GM18502 (cell line): Measurements from ENCODE around the gene SIRPG.
"Not testable (repeated sequence)": the region's sequence is repeated elsewhere in the genome, so short reads cannot be mapped to it uniquely, and the experiment has no call there.

Source experiments
- ATAC-seq: cut with Tn5 transposase; IDR thresholded peaks from one replicate; pipeline ENCODE4 v1.9.1; 2021; ENCODE audit warnings: mild to moderate bottlenecking; ENCODE audit not compliant: unreplicated experiment, poor library complexity

Gene SIRPG

GRCh38 chr20:1672728-1673127 is 15.1 kb upstream of the SIRPG start:
- no peak for ATAC-seq

DNA sequence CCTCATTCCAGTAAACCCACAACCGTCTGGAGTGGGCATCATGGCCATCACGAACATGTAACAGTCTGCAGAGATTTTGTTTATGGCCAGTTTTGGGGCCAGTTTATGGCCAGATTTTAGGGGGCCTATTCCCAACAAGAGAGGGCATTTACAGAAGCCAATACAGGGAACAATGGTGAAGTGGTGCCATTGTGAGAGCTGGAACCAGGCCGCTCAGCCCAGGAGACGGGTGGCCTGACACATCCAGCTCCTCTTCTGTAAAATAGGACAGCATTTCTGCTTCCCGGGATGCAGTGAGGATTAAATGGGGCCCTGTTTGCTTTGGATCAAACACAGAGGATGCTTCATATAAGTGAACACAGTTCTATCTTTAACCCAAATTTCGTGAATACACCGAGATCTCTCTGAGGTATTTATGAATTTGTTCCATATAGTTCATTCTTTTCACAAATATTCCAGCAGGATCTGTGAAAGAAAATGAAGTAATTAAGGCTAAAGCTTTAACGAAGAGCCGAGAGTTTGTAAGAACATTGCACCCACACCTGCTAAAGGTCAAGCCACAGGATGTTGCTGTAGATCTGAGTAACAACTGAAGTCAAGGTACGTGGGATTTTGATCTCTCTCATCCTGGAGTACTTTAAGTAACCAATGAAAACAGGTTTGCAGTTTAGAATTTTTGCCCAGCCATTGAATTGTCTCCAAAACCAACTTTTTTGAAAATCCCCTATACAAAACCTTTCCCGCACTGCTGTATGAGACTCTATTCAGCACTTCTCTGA is 14.5 kb upstream of the SIRPG start:
- no peak for ATAC-seq

- no peak for ATAC-seq
Observed at GRCh38 chr20:1669304-1669703, 11.7 kb upstream of the SIRPG start.

DNA sequence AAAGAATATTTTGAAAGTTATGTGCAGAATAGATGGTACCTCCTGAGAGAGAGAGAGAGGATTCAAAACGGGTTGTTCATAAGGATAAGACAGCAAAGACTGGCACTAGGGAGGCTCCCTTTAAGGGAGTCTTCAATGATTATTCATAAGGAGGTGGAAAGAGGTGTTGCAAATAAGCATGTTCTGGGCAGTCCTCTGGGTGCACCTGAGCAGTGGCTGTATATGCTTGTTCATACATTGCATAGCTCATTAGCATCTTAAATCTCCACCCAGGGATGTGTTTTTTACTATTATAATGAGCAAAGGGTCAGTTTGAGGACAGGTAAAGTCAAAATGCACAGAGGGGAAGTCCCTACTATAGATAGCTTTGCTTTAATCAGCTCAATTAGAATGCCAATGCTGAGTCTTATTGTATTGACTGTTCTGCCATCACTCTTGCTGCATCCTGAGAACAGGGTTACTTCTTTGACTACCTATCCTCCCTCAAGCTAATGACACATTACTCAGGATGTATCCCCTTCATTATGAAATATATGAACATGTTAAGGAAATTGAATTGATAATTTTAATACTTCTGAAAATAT is 10.0 kb upstream of the SIRPG start:
- no peak for ATAC-seq

DNA sequence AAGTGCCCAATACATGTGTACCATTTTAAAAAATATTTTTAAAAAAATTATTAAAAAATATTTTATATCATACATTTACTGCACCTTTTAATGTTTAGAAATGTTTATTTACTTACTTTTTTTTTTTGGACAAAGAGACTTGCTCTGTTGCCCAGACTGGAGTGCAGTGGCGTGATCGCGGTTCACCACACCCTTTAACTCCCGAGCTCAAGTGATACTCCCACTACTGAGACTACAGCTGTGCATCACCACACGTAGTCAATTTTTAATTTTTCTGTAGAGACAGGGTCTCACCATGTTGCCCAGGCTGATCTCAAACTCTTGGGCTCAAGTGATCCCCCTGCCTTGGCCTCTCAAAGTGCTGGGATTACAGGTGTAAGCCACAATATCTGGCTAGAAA is 9.2 kb upstream of the SIRPG start:
- no peak for ATAC-seq

DNA sequence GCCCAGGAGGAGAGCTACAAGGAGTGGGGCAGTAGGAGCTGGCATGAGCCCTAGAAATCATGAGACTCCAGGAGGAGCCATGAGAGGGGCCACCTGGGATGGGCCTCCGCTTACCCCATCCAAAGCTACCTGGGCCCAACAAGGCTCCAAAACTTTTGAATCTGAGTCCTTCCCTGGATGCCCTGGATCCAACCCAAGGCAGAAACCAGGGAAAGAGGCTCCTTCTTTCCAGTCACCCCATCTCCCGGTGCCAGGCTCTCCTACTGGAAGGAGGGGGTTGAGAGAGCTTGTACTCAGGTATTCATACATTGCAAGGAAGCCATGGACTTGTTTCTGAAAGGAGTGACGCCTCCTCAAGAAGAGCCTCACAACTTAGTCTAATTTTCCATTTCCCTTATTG is 7.8 kb upstream of the SIRPG start:
- ATAC-seq, result no peak

DNA sequence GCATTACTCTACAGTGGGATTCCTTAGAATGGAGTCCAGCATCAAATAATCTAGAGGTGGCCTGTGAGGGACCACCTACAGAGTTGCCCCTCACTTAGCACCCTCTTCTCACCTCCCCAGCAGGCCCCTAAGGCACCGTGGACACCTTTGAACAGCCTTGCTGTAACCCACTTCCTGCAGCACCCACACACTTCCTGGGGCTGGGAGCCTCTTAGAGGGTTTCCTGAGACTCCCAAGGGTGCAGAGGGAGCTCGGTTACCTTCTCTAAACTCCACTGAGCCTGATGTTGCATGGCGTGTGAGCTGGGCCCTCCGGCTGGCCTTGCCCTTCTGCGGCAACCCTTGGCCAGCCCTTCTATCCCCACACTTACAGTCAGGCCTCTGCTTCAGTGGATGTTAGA is 7.3 kb upstream of the SIRPG start:
- ATAC-seq, result no peak

- ATAC-seq, result no peak
Observed at GRCh38 chr20:1663917-1664316, 6.3 kb upstream of the SIRPG start.

GRCh38 chr20:1661542-1662299 is 4.1 kb upstream of the SIRPG start:
- ATAC-seq, result no peak

DNA sequence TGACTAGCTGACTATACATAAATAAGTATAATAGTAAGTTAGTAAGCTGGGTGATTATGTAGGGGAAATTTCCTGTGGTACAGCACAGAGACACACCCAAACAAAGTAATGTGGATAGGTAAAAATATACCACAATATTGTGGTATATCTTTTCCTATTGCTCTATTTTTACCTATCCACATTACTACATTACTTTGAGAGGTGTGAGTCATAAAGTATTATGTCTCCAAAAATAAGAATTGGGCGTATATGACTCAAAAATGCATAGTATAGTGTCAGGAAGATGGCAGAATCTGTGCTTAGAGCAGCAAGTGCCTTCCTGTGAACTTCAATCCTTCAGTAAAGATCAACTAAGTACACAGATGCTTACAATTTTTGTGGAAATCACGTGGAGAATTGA is 2.7 kb upstream of the SIRPG start:
- ATAC-seq, result no peak

DNA sequence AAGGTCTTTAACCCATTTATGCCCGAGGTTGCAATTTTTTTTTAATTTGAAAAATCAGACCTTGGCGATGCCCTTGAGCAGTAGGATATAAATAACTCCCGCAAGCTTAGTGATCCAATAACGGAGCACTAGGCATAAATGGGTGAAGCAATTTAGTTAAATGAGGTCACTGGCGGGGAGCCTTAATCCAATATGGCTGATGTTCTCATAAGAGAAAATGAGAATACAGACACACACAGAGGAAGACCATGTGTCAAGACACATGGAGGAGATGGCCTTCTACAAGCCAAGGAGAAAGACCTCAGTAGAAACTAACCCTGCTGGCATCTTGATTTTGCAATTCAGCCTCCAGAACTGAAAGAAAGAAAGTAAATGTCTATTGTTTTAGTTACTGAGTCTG is 735 bp downstream of the SIRPG start:
- ATAC-seq, result no peak

DNA sequence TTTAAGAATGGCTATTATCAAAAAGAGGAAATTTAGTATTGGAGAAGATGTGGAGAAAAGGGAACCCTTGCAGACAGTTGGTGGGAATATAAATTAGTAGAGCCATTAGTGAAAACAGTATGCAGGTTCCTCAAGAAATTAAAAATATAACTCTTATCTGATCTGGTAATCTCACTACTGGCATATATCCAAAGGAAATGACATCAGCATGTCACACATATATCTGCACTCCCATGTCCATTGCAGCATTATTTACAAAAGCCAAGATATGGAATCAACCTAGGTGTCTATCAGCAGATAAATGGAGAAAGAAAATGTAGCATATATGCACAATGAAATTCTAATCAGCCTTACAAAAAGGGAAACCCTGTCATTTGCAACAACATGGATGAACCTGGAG is 2.6 kb downstream of the SIRPG start:
- ATAC-seq, result no peak

DNA sequence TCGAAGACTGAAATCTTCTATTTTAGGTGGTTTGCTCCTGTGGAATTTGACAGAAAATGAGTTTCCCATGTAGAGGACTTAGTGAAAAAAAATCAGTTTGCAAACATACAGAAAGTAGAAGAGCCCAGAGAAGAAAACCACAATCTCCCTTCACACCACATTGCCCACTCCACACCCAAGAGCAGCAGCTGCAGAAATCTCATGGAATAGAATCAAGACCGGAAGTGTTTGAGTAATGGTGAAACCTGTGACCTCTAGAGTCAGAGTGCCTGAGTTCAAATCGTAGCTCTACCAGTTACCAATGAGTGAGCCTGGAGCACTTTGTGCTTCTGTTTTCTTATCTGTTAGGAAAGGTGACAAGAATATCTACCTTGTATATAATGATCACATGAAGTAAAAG is 4.6 kb downstream of the SIRPG start:
- no peak for ATAC-seq

DNA sequence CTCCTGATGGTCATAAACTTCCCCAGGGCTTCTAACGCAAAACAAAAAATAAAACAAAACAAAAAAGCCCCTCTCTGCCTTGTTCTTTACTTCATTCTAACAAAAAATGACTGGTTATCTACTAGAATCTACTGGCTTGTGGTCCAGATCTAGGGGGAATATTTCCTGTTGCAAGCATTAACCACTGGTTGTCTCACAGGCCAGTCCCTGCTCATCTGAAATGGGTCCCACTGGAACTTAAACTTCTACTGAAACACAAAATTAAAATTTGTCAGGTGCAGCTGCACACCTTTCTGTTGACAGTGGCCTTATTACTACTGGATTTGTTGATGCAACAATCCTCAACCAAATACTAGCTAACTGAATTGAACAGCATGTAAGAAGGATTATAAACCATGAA is 5.5 kb downstream of the SIRPG start:
- no peak for ATAC-seq

GRCh38 chr20:1651268-1652058 is 6.1 kb downstream of the SIRPG start:
- ATAC-seq, result no peak

DNA sequence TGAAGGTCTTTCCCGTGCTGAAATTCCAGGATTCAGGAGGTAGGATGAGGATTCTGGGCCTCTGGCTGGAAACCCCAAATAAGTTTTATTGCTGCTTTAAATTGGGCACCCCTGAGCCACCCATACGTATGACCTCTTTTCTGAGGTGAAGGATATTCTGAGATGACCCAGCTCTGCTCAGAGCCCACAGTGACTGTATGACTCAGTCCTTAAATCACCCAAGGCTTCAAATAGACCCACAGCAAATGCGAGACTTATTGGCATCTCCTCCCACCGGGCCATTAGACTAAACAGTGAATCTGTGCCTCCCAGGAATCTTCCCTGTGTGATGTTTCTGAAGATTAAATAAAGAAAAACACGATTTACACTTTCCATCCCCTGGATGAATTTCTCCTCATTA is 9.5 kb downstream of the SIRPG start:
- no peak for ATAC-seq

GRCh38 chr20:1646975-1647431 is 10.6 kb downstream of the SIRPG start:
- no peak for ATAC-seq

DNA sequence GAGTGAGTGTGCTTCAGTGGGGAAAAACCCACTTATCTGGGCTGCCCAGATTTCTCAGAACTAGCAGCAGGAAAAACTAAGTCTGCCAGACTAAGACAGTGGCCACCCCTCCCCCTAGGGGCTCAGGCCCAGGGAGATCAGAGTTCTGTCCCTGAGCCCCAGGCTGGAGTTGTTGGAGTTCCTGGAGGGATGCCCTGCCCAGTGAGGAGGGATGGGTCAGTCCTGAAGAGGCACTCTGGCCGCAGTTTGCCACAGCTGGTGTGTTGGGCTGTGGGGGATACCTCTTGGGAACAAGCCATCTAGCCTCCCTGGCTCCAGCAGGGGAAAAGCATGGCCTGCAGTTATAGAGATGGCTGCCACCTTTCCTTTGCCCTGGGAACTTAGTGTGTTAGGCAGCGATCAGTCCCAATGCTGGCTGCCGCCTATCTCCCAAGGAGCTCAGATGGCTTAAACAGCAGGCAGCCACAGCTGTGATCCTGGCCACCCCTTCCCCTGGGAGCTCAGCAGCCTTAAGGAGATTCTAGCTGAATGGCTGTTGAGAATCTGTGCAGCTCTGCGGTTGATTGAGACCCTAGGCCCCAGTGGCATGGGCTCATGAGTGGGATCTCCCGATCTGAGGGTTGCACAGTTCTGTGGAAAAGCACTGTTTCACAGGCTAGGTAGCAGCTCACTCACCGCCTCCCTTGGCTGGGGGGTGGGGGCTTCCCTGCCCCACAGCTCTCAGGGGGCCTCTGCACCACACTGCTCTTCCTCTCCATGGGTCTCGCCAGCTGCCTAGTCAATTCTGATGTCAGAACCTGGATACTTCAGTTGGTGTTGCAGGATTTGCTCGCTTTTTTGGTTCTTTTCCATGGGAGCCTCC is 13.2 kb downstream of the SIRPG start:
- ATAC-seq, result no peak

DNA sequence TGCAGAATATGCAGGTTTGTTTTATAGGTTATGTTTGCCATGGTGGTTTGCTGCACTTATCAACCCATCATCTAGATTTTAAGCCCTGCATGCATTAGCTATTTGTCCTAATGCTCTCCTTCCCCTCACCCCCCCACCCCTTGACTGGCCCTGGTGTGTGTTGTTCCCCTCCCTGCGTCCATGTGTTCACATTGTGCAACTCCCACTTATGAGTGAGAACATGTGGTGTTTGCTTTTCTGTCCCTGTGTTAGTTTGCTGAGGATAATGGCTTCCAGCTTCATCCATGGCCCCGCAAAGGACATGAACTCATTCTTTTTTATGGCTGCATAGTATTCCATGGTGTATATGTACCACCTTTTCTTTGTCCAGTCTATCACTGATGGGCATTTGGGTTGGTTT is 18.9 kb downstream of the SIRPG start:
- not testable (repeated sequence) for ATAC-seq

GRCh38 chr20:1637755-1638154 is 19.8 kb downstream of the SIRPG start:
- no peak for ATAC-seq
